HG03196 (cell line): Measurements from ENCODE around the gene EPS15.
"Not testable (repeated sequence)": the region's sequence is repeated elsewhere in the genome, so short reads cannot be mapped to it uniquely, and the experiment has no call there.

Experiments
- ATAC-seq: cut with Tn5 transposase; IDR thresholded peaks from one replicate; pipeline ENCODE4 v1.9.1; 2021; ENCODE audit not compliant: unreplicated experiment

The EPS15 gene

DNA sequence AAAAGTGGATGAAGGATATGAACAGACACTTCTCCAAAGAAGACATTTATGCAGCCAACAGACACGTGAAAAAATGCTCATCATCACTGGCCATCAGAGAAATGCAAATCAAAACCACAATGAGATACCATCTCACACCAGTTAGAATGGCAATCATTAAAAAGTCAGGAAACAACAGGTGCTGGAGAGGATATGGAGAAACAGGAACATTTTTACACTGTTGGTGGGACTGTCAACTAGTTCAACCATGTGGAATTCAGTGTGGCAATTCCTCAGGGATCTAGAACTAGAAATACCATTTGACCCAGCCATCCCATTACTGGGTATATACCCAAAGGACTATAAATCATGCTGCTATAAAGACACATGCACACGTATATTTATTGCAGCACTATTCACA is 128.4 kb downstream of the EPS15 start:
- not testable (repeated sequence) for ATAC-seq

- not testable (repeated sequence) for ATAC-seq
These were observed 131.8 kb downstream of the EPS15 start for GRCh38 chr1:51387288-51387687.

GRCh38 chr1:51386259-51386658 is 132.8 kb downstream of the EPS15 start:
- ATAC-seq, result not testable (repeated sequence)

DNA sequence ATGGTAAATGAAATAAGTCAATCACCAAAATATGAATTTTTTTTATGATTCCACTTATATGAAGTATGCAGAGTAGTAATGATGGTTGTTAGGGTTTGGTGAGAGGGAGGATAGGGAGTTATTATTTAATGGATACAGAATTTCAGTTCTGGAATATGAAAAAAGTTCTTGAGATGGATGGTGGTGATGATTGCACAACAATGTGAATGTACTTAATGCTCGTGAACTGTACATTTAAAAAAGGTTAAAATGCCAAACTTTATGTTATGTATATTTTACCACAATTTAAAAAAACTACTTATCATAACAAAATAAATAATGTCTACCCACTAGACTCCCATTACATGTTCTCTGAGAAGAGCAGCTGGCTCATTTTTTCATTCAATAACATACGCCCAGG is 133.3 kb downstream of the EPS15 start:
- ATAC-seq, result no peak

DNA sequence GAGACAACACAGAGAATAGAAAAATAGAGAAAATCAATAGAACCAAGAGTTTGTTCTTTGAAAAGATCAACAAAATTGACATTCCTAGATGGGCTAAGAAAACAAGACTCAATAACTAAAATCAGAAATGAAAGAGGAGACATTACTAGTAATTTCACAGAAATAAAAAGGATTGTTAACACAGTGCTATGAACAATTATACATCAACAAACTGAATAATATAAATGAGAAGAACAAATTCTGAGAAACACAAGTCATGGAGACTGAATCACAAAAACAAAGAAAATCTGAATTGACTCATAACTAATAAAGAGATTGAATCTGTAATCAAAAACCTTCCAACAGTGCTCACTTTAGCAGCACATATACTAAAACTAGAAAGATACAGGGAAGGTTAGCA is 137.1 kb downstream of the EPS15 start:
- ATAC-seq, result no peak

DNA sequence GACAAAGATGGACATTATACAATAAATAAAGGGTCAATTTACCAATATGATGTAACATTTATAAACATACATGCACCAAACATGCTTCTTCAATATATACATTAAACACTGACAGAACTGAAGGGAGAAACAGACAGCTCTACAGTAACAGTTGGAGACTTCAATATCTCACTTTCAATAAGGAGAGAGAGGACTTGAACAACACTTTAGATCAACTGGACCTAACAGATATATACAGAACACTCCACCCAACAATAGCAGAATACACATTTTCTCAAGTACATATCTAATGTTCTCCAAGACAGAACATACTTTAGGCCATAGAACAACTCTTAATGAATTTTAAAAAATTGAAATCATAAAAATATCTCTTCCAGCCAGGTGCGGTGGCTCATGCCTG is 138.1 kb downstream of the EPS15 start:
- ATAC-seq, result no peak

GRCh38 chr1:51378871-51379270 is 140.2 kb downstream of the EPS15 start:
- no peak for ATAC-seq

GRCh38 chr1:51373898-51374297 is 145.2 kb downstream of the EPS15 start:
- no peak for ATAC-seq

DNA sequence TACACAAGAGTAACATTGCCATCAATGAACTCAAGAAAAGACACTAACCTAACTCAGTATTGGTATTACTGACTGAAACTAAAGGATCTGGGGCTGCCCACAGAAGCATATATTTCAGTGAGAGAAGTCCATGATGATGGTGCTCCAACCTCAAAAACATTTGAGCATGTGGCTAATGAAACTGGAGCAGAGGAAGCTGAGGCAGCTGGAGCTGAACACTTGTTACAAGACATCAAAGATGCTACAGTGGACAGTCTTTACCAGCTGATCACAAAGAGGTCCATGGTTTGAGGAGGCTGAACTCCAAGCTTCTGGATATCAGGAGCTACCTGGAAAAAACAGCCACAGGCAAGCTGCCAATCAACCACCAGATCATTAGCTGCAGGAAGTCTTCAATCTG is 146.5 kb downstream of the EPS15 start:
- no peak for ATAC-seq

GRCh38 chr1:51369171-51369570 is 149.9 kb downstream of the EPS15 start:
- no peak for ATAC-seq

DNA sequence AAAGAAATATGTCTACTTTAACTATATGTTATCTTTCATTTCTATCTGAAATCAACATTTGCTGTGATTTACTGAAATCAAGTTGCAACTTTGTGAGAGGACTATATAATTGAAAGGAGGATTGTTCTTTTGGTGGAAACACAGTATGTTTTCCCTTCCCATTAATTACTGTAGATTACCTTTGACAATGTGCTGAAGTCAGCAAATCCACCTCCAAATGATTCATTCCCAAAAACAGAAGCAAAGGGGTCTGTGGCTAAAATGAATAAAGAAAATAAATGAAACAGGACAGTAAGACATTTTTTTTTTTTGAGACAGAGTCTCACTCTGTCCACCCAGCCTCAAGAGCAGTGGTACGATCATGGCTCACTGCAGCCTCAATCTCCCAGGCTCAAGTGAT is 153.3 kb downstream of the EPS15 start:
- no peak for ATAC-seq

DNA sequence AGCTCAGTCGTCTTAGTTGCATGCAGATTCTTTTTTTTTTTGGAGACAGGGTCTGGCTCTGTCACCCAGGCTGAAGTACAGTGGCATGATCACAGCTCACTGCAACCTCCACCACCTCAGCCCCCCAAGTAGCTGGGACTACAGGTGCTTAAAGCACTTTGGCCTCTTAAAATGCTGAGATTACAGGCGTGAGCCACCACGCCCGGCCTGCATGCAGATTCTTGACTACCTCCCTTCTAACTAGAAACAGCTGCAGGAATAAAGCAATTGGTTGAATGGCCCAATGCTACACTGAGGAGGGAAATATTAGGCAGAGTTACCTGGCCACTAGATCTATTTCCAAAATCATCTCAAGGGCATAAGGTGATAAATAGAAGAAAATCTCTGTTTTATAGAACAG is 159.2 kb downstream of the EPS15 start:
- no peak for ATAC-seq

DNA sequence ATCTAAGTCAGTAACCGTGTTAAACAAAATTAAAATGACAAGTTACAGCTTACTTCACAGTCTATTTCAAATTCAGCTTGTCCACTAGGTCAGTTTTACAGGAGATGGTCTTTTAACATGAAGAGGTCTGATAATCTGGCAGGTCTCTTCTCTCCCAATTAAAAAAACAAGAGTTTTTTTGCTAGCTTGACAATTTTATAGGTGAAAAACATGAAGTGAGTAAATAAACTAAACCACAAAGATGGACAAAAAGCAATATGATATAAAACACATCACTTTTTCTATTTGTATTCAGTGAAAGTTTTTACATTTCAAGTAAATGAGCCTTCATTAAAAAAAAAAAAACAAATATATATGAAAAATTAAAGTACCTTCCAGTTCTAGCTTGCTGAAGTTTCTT is 163.7 kb downstream of the EPS15 start:
- ATAC-seq, result no peak

DNA sequence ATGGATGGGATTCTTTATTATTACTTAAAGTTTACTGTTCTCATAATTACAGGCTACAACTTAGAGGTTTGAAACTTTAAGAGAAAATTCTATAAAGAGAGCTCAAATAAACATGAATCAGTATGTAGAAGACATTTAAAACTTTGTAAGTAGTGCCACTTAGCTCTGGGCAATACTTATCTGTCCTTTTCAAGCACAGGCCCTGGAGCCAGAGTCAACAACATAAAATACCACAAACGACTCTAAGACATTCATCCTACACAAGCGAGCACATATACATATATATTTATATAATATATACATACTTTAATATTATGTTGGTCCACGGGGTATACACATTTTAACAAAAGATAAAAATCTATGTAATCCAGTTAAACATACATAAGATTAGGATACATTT is 164.7 kb downstream of the EPS15 start:
- ATAC-seq, result no peak

- ATAC-seq, result no peak
These were observed 167.2 kb downstream of the EPS15 start for GRCh38 chr1:51351907-51352306.

DNA sequence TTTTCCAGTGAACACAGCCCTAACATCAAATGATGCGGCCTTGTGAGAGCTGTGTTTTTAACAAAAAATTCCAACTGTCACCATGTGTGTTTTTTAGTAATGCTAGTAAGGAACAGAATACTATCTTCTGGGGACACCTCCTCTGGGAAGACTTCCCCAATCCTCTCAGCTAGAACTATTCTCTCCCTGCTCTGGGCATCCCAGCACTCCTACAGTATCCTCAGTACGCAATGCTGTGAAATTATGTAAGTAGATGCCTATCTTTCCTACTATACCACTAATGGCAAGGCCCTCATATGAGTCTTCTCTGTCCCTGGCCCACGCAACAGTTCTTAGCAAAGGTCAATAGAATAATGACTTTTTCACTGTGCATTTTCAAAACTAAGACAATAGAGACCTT is 169.2 kb downstream of the EPS15 start:
- no peak for ATAC-seq

GRCh38 chr1:51348147-51348527 is 170.9 kb downstream of the EPS15 start:
- ATAC-seq, result no peak

DNA sequence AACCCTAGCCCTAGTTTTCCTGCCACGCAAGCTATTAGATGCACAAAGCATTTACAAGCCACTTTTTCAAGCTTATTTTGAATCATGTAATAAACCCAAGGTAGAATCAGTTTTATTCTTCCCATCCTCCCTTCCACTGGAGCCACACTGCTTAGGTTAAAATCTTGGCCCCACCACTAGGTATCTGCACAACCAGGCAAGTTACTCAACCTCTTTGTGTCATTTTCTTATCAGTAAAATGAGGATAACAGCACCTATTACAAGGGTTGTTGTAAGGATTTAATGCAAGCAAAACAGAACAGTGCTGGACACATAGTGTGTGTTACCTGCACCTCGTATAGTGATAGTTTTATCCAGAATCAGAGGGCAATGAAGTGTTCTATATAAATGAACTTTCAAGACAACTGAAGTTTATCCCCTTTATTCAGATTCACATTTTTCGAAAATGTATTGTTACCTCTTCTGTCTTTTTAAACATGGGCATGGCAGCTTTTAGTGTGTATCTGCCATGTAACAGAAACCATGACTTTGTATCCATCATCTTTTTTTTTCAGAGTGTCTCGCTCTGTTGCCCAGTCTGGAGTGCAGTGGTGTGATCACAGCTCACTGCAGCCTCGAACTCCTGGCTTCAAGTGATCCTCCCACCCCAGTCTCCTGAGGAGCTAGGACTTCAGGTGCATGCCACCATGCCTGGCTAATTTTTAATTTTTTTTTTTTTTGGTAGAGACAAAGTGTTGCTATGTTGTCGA is 171.5 kb downstream of the EPS15 start:
- no peak for ATAC-seq

DNA sequence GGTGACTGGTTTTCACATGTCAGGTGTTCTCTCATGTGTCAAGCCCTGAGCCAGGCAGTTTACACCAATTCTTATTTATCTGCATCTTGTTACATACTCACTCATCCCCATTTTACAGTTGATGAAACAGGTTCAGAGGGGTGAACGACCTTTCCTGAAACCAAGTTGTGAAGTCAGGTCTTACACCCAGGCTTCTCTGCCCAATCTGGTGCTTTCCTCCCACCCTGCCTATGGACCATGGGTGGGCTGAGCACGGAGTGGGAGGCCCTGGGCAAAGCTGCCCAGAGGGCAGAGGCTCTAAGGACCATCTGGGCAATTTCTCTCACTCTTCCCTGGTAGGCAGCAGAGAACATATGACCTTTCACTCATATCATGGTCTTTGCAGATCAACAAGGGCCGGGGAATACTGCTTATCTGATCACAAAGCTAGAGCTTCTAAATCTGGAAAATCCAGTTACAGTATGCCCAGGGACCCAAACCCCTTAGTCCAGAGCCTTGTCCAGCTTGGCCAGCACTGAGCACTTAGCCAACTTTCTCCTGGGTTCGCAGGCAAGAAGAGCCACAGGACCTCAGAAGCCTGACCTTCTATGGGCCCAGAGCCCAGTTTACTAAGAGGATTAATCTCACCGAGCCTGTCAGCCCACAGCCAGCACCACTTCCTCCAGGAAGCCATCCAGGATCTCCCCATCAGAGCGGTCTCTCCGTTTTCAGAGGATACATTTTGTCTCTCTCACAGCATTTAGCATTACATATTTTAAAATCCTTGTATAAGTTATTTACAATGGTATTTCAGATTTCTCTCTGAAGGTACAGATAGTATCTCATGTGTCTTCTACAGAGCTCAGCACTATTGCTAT is 172.8 kb downstream of the EPS15 start:
- no peak for ATAC-seq

- ATAC-seq, result no peak
These were observed 173.8 kb downstream of the EPS15 start for GRCh38 chr1:51345300-51345687.

GRCh38 chr1:51344602-51345299 is 174.3 kb downstream of the EPS15 start:
- no peak for ATAC-seq

DNA sequence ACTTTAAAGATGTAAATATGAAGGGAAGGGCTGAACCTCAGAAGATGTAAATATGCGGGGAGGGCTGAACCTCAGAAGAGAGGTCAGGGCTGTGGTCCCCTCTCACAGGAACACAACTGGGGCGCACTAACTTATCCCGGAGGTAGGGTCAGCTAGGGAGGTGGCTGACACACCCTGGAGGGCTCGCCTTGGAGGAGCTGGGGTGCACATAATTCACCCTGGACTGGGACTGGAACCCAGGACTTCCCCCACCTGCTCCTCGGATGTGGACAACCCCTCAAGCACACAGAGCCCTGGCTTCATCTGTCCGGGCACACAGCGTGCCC is 174.8 kb downstream of the EPS15 start:
- ATAC-seq, result no peak
